KMS-11 (cell line): ENCODE measurements around the gene COPS7A.
A peak's percentile ranks its signal among the peaks of the same experiment; 100 is the strongest.

Experiments
- H2AFZ ChIP-seq: fragments of 200-600 bp; sonication (generic); 2 replicates; pipeline ENCODE4 v1.6.1; 2016; ENCODE audit warnings: antibody characterized with exemption, mixed run types, low read depth
- H3K27ac ChIP-seq: fragments of 200-600 bp; sonication (generic); 2 replicates; pipeline ENCODE4 v1.6.1; 2016; ENCODE audit warnings: mild to moderate bottlenecking, mixed run types
- H3K27me3 ChIP-seq: fragments of 200-600 bp; sonication (generic); 2 replicates; pipeline ENCODE4 v1.6.1; 2017; ENCODE audit warnings: mild to moderate bottlenecking, low read depth, mixed run types, moderate library complexity; ENCODE audit not compliant: insufficient read depth
- H3K36me3 ChIP-seq: fragments of 200-600 bp; sonication (generic); 2 replicates; pipeline ENCODE4 v1.6.1; 2017; ENCODE audit warnings: mild to moderate bottlenecking, mixed run types; ENCODE audit not compliant: insufficient read depth
- H3K4me1 ChIP-seq: fragments of 200-600 bp; sonication (generic); 2 replicates; pipeline ENCODE4 v1.6.1; 2016; ENCODE audit warnings: mild to moderate bottlenecking, low read depth, mixed run types; ENCODE audit not compliant: poor library complexity, severe bottlenecking
- H3K4me2 ChIP-seq: fragments of 200-600 bp; sonication (generic); 2 replicates; pipeline ENCODE4 v1.7.0; 2016; ENCODE audit warnings: mild to moderate bottlenecking, mixed run types
- H3K4me3 ChIP-seq: fragments of 200-600 bp; sonication (generic); IDR thresholded peaks from 2 replicates; pipeline ENCODE4 v1.6.1; 2017; ENCODE audit warnings: low read depth, low read length, mixed read lengths; ENCODE audit not compliant: insufficient read depth
- H3K79me2 ChIP-seq: fragments of 200-600 bp; sonication (generic); 2 replicates; pipeline ENCODE4 v1.6.1; 2016; ENCODE audit warnings: low read depth, mixed run types; ENCODE audit not compliant: insufficient read depth
- H3K9ac ChIP-seq: fragments of 200-600 bp; sonication (generic); 2 replicates; pipeline ENCODE4 v1.6.1; 2016; ENCODE audit warnings: mild to moderate bottlenecking, mixed run types
- H4K20me1 ChIP-seq: fragments of 200-600 bp; sonication (generic); 2 replicates; pipeline ENCODE4 v1.6.1; 2016; ENCODE audit warnings: mild to moderate bottlenecking, mixed run types; ENCODE audit not compliant: insufficient read depth
- TF ChIP-seq, protein P1 (sequence below): fragments of 200-600 bp; sonication (generic); conservative IDR thresholded peaks from 2 replicates; pipeline ENCODE4 v1.6.1; 2017; ENCODE audit warnings: low read depth, mild to moderate bottlenecking, antibody characterized with exemption, low read length, moderate library complexity, mixed read lengths

Gene COPS7A

GRCh38 chr12:6716874-6717437 is 6.9 kb upstream of the COPS7A start:
- Histone ChIP-seq H3K4me2 (no peak overlapping the region), H3K4me3 (no peak overlapping the region), H3K27me3 (no peaks in the 10 kb centered on the region), H3K27ac (no peak overlapping the region), H3K9ac (no peak overlapping the region), H4K20me1 (no peaks in the 10 kb centered on the region), H2AFZ (no peak overlapping the region), H3K4me1 (no peaks in the 10 kb centered on the region), H3K36me3 (no peaks in the 10 kb centered on the region), H3K79me2 (no peaks in the 10 kb centered on the region)
- TF ChIP-seq, protein P1, sequence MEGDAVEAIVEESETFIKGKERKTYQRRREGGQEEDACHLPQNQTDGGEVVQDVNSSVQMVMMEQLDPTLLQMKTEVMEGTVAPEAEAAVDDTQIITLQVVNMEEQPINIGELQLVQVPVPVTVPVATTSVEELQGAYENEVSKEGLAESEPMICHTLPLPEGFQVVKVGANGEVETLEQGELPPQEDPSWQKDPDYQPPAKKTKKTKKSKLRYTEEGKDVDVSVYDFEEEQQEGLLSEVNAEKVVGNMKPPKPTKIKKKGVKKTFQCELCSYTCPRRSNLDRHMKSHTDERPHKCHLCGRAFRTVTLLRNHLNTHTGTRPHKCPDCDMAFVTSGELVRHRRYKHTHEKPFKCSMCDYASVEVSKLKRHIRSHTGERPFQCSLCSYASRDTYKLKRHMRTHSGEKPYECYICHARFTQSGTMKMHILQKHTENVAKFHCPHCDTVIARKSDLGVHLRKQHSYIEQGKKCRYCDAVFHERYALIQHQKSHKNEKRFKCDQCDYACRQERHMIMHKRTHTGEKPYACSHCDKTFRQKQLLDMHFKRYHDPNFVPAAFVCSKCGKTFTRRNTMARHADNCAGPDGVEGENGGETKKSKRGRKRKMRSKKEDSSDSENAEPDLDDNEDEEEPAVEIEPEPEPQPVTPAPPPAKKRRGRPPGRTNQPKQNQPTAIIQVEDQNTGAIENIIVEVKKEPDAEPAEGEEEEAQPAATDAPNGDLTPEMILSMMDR: no peak

- H3K27ac ChIP-seq: peak overlapping the region; percentile 78; the same call in 1 of the 2 replicates
- no peak overlapping the region for H3K4me3 ChIP-seq
These were observed 983 bp upstream of the COPS7A start for GRCh38 chr12:6722863-6723262.

GRCh38 chr12:6724409-6724797 is 557 bp downstream of the COPS7A start:
- Histone ChIP-seq H3K9ac (peak overlapping the region; percentile 76), H3K4me3 (no peak overlapping the region), H3K27me3 (no peaks in the 10 kb centered on the region), H3K79me2 (no peaks in the 10 kb centered on the region), H3K27ac (peak overlapping the region; percentile 78), H3K4me1 (peaks cover 15% of the 10 kb centered on the region), H3K4me2 (peak overlapping the region; percentile 100), H4K20me1 (no peaks in the 10 kb centered on the region), H2AFZ (peak overlapping the region; percentile 88; the same call in 1 of the 2 replicates), H3K36me3 (no peaks in the 10 kb centered on the region)
- TF ChIP-seq, protein P1: no peak

More at GRCh38 chr12:6722863-6723262, 983 bp upstream of the COPS7A start:
- Histone ChIP-seq H2AFZ (peak overlapping the region; percentile 85), H3K79me2 (no peaks in the 10 kb centered on the region), H3K4me1 (peaks cover 15% of the 10 kb centered on the region), H4K20me1 (no peaks in the 10 kb centered on the region), H3K27me3 (no peaks in the 10 kb centered on the region), H3K36me3 (no peaks in the 10 kb centered on the region), H3K4me2 (peak overlapping the region; percentile 62), H3K9ac (no peak overlapping the region)
- TF ChIP-seq, protein P1: no peak

DNA sequence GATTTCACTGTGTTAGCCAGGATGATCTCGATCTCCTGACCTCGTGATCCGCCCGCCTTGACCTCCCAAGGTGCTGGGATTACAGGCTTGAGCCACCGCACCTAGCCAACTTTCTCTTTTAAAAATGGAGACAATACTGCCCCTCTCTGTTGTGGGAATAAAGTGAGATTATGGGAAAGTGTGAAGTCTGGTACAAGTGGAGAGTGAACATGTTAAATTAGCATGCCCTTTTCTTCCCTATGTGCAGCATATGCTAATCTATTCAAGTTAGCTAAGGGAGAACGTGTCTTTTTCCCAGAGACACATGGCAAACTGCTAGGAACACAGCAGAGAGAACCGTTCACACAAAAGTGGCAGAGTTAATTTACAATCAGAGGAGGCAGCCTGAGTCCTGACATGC is 1.5 kb downstream of the COPS7A start:
- H3K4me1 ChIP-seq: peaks cover 15% of the 10 kb centered on the region
- no peak overlapping the region for H3K4me3 ChIP-seq
- H3K27me3 ChIP-seq: no peaks in the 10 kb centered on the region
- no peak overlapping the region for H2AFZ ChIP-seq
- H3K9ac ChIP-seq: no peak overlapping the region
- no peaks in the 10 kb centered on the region for H3K79me2 ChIP-seq
- peak overlapping the region; percentile 100 for H3K4me2 ChIP-seq
- no peaks in the 10 kb centered on the region for H4K20me1 ChIP-seq
- no peaks in the 10 kb centered on the region for H3K36me3 ChIP-seq
- TF ChIP-seq, protein P1: no peak
- H3K27ac ChIP-seq: no peak overlapping the region
